Measurements from ENCODE around the gene GLP1R. TPM values are rescaled to one million over a fixed set of nuclear protein-coding genes. Genes with fewer than 3 reads are reported as not detected.

Gene GLP1R
- total and polyA plus RNA-seq, 8 donors = 0.26 to 0.85 (median 0.67) TPM; not detected in 1

DNA sequence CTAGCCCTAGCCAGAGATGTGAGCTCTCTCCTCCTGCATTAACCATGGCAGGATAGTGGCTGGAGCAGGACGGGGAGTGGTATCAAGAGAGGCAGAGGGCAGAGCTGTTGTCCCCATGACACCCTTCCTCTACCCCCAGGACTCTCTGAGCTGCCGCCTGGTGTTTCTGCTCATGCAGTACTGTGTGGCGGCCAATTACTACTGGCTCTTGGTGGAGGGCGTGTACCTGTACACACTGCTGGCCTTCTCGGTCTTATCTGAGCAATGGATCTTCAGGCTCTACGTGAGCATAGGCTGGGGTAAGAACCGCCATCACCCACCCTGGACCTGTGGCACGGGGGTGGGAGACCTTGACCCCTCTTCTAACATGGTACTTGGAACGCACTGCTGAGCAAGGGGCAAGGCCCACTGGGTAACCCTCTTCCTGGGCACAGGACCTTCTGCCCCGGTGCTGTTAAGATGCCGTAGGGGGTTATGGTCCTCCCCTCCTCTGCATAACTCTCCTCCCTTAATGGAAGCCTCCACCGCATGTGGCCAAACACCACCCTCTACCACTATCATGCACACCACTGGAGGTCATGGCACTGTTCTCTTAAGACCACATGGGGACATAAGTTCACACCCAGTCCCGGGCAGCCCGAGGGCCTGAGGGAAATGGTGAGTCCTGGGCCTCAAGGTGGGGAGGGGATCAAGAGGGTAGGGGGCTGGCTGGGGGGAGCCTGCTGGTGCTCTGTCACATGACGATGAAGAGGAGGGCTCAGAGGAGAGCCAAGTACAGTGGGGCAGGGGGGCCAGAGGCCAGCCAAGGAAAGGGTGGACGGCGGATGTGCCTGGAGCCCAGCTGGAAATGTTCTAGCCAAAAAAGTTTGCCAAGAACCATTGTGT lies 25.1 kb downstream of the GLP1R start:
- Histone ChIP-seq H3K27ac (no peak overlapping the region), H3K9me3 (no peaks in the 10 kb centered on the region), H3K36me3 (no peaks in the 10 kb centered on the region), H3K4me3 (no peak overlapping the region), H3K4me1 (no peaks in the 10 kb centered on the region), H3K27me3 (no peaks in the 10 kb centered on the region)
- TF ChIP-seq, protein P1, sequence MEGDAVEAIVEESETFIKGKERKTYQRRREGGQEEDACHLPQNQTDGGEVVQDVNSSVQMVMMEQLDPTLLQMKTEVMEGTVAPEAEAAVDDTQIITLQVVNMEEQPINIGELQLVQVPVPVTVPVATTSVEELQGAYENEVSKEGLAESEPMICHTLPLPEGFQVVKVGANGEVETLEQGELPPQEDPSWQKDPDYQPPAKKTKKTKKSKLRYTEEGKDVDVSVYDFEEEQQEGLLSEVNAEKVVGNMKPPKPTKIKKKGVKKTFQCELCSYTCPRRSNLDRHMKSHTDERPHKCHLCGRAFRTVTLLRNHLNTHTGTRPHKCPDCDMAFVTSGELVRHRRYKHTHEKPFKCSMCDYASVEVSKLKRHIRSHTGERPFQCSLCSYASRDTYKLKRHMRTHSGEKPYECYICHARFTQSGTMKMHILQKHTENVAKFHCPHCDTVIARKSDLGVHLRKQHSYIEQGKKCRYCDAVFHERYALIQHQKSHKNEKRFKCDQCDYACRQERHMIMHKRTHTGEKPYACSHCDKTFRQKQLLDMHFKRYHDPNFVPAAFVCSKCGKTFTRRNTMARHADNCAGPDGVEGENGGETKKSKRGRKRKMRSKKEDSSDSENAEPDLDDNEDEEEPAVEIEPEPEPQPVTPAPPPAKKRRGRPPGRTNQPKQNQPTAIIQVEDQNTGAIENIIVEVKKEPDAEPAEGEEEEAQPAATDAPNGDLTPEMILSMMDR (IDR thresholded peaks at IDR 0.05) = no peak
- intact Hi-C loops (cut with DNase I) = no loop called here
- ATAC-seq (no peak), DNase-seq (no peak)

DNA sequence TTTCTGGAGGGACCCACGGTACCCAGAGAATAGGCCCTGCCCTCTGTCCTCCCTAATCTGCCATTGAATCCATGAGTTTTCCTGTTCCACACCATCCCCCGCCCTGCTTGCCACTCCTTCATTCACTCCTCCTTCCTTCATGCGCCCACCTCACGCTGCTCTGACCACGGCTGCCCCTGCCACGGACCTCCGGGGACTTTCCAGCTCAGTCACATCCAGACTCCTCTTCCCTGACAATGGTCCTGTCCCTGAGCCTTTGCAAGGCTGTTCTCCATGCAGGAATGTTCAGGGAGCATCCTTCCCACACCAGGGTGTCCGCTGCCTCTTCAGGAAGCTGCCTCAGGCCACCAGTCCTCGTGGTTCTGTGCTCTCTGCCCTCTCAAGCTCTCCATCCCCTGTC lies 25.9 kb downstream of the GLP1R start:
- Histone ChIP-seq H3K4me1 (no peaks in the 10 kb centered on the region), H3K9me3 (no peaks in the 10 kb centered on the region), H3K4me3 (no peak overlapping the region), H3K36me3 (no peaks in the 10 kb centered on the region), H3K27ac (no peak overlapping the region), H3K27me3 (no peaks in the 10 kb centered on the region)
- DNase-seq = no peak
- TF ChIP-seq, protein P1 (IDR thresholded peaks at IDR 0.05) = no peak
- no peak for ATAC-seq
- intact Hi-C loops (cut with DNase I) = no loop called here

- Histone ChIP-seq H3K4me3 (no peak overlapping the region), H3K9me3 (no peaks in the 10 kb centered on the region), H3K4me1 (no peaks in the 10 kb centered on the region), H3K36me3 (no peaks in the 10 kb centered on the region), H3K27ac (no peak overlapping the region), H3K27me3 (no peaks in the 10 kb centered on the region)
- no peak for ATAC-seq
- DNase-seq = no peak
- intact Hi-C loops (cut with DNase I) = no loop called here
- TF ChIP-seq, protein P1 (IDR thresholded peaks at IDR 0.05) = no peak
Measured at GRCh38 chr6:39075010-39075686, 26.6 kb downstream of the GLP1R start.

DNA sequence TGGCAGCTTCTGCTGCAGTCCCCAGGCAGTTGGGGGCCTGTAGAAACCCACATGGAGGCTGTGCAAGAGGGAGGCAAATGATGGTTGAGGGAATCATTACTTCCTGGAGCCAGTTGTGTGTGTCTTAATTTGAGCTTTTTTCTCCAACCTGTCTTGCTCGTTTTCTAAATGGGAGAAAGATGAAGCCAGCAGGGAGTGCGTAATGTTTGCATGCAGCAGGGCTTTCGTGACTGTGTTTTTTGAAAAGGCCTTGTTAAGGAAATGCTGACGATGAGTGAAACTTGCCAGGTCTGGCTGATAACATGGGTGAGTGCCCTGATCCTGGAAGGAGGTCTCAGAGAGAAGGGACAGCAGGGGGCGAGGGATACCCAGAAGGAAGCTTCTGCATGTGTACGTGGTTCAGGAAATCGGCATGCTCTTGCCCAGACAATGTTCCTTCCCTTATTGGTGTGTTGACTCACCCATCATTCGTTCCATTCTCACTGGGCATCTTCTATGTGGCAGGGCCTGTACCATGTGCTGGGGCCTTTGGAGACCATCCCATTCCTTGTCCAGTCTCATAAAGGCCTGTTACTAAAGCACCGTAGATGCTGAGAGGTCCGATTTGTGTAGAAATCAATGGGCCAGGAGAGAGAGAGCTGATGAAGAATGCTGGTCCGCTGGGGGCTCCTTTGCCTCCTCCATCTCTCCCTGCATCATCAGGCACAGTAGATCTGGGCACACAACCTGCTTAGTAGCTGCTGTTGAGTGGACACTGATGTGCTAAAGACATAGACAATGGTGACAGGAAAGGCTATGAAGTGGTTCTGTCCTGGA lies 27.4 kb downstream of the GLP1R start:
- Histone ChIP-seq H3K36me3 (no peaks in the 10 kb centered on the region), H3K27me3 (no peaks in the 10 kb centered on the region), H3K4me3 (no peak overlapping the region), H3K27ac (no peak overlapping the region), H3K9me3 (no peaks in the 10 kb centered on the region), H3K4me1 (no peaks in the 10 kb centered on the region)
- ATAC-seq (no peak), DNase-seq (no peak)
- intact Hi-C loops (cut with DNase I) = no loop called here
- TF ChIP-seq, protein P1 (IDR thresholded peaks at IDR 0.05) = no peak
